K562 (cell line): ENCODE measurements around the gene DGLUCY.

ENCODE experiments used
- NKRF ChIP-seq: fragments of 450-650 bp; IDR thresholded peaks from 2 replicates; pipeline ENCODE4 v1.6.1; 2016; ENCODE audit warnings: borderline replicate concordance
- NONO ChIP-seq, 2 experiments: fragments of 200-400 bp in 1 of 2; fragments of 450-650 bp in 1 of 2; formaldehyde crosslinking in 1 of 2; IDR thresholded peaks; 2 replicates each; pipeline ENCODE4 v1.6.1; 2017; ENCODE audit warnings: low read depth in 2 of 2, mild to moderate bottlenecking in 2 of 2, moderate library complexity in 2 of 2, low read length in 1 of 2
- POLR2A ChIP-seq: fragments of 450-650 bp; conservative IDR thresholded peaks from 2 replicates; pipeline ENCODE4 v1.6.1; 2016
- STAT6 ChIP-seq: sonication (generic); formaldehyde crosslinking; IDR thresholded peaks from 2 replicates; pipeline ENCODE4 v1.8.1; 2023; ENCODE audit warnings: mild to moderate bottlenecking, missing genetic modification reagents
- U2AF1 ChIP-seq: fragments of 200-400 bp; formaldehyde crosslinking; optimal IDR thresholded peaks from 2 replicates; pipeline ENCODE3; 2017; ENCODE audit warnings: mild to moderate bottlenecking, low read depth, low read length, moderate library complexity

DNA sequence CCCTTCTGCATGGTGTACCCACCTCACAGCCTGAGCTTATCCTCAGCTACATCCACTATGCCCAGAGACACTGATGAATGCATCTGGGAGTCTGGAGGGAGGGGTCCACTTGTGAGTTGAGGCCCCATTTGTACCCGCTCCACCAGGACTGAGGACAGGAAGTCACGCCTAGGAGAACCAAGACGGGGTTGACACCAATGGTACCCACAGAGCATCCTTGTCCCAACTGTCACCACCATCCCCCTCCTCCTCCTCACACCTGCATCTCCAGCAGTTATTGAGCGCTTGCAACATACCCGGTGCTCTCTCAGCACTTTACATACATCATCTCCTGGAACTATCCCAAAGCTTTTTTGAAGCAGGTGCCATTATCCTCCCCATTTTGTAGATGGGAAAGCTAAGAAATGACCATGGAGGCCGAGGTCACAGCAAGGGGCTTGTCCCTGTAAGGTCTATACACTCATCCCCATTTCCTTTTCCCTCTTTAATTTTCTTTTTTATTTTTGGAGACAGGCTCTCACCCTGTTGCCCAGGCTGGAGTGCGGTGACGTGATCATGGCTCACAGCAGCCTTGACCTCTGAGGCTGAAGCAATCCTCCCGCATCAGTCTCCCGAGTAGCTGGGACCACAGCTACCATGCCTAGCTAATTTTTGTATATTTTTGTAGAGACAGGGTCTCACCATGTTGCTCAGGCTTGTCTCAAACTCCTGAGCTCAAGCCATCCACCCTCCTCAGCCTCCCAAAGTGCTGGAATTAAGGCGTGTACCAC lies 31.7 kb downstream of the DGLUCY start:
- no peak for TF ChIP-seq NKRF
- TF ChIP-seq STAT6 (CRISPR knock-in tag), result no peak
- TF ChIP-seq POLR2A, result no peak
- no peak for TF ChIP-seq NONO (IDR thresholded peaks at IDR 0.05; ENCODE audit: low read depth in 2 of 2, low read length in 1 of 2)
- TF ChIP-seq U2AF1, result no peak
